Activated gamma-delta T cell treated with Interleukin-2 at 50 U/mL for 16 hours (primary cell): ENCODE measurements around the gene PLOD3.

Experiments used
- DNase-seq: peaks from one replicate; pipeline ENCODE4 v3.0.0-alpha.2; 2020

The PLOD3 gene

DNA sequence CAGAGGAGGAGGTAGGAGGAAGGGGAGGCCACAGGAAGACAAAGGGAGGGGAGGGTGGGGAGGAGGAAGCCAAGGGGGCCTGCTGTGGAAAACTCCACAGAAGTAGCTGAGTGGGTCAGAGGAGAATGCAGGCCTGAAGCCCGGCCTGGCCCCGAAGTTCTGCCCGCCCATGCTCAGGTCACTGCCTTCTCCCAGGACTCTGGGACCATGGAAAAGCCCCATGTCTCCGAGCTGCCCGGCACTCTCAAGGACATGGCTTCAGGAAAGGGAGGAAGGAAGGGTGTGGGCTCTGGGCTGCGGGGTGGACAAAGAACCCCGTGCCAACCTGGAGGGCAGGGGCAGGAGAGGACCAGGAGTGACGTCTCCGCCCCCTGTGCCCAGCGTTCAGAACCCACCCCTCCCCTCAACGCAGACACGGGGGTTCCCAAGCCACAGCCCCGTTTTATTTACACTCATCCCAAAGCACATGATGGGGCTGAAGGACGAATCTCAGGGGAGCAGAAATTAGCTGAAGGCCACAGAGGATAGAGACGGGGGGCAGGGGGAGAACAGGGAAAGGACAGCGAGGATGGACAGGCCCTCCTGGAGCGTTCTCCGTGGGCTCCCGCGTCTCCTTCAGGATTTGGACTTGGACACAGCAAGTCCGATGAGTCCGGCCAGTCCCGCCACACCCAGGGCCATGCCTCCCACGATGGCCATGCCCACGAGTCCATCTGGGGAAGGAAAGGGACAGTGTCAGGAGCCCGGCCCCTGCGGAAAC lies 22.0 kb upstream of the PLOD3 start:
- no peak for DNase-seq

DNA sequence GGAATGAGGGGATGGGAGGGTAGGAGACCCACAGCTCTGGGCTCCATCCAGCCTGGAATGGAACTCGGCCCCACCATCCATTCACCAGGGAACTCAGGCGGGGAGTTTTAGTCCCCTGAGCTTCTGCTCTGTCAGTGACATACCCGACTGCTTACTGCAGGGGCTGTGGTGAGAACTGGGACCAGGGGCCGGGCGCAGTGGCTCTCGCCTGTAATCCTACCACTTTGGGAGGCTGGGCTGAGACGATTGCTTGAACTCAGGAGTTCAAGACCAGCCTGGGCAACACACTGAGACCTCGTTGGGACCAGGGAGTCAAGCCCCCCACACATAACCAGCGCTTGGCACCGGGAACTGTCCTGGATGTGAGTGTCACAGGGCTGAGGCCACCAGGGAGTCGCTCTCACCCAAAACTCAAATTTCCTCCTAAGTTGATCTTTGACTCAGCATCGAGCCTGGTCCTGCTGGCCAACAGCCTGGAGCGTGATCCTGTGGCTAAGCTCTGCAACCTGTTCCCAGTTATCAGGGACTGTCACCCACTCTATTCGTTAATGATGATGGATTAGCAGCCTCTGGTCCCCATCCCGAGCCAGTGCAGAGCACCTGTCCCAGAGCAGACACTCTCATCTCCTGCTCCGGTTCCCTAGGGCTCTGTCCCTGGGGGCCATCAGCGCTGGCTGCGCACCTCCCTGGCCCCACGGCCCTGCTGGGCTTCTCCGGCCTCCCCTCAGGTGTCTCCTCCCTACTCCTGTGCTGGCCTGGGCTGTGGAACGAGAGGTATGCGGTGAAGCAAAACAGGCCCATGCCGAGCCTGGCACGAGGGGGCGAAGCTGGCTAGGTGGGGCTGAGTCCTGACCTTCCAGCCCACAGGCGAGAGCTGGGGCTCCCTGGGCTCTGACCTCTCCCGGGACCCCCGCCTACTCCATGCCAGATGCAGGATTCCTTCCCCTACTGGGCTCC lies 21.1 kb upstream of the PLOD3 start:
- no peak for DNase-seq

DNA sequence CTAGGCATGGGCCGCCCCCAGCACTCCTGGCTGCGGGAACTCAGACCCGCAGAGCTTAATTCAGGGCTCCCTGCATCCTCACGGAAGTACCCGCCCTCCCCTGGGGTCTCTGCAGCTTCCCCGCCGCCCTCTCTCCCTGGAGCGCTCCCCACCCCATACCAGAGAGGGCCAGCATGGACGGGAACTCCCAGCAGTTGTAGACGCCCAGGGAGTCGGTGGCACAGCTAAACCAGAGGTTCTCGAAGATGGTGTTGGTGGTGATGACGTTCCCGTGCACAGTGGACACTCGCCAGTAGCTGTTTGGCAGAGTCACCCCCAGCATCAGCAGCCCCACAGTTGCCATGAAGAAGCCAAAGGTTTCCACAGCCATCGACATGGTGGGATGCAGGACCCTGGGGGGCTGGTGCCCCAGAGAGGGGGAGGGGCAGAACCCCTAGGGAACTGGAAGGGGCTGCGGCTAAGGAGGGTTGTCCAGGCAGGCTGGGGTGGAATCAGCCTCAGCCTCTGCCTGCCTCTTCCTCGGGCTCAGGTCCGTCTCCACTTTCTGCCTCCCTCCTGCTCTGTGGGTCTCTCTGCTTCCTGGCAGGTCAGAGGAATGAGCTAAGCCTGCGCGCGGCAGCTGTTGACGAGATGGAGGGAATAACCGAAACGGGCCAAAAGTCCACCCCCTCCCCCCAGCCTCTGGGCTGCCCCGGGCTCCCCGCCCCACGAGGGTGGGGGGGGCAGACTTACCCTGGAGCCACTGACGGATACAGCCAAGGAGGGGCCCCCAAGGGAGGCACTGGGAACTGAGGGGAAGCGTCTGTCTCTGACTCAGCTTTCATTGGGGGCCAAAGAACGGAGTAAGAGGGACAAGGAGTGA lies 20.1 kb upstream of the PLOD3 start, which contains the start of gene CLDN15:
TSS of gene CLDN15 (minus strand) at position 597 of the 862 bp plus-strand sequence. CDS start at position 376, 221 bp downstream.
- DNase-seq: no peak

DNA sequence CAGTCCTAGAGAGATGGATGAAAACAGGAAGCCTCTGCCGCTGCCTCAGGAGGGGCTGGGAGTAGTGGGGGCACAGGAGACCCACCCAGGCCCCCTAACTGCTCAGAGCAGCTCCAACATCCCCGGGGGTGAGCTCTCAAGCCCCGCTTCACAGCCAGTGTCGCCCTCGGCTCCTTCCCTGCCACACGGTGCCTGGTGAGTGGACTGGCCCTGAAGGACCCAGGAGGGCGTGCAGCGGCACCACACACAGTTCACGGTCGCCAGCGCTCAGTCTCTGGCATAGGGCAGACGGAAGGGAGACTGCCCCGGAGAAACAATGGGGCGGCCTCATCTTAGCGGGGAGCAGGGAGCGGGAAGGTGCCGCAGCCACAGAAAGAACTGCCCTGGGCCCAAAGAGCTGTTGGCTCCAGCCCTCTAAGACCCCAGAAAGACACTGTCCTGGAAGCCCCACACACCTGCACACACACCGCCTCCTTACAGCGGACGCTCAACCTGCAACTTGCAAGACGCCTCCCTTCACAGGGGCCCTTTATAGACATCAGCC lies 19.0 kb upstream of the PLOD3 start:
- no peak for DNase-seq

DNA sequence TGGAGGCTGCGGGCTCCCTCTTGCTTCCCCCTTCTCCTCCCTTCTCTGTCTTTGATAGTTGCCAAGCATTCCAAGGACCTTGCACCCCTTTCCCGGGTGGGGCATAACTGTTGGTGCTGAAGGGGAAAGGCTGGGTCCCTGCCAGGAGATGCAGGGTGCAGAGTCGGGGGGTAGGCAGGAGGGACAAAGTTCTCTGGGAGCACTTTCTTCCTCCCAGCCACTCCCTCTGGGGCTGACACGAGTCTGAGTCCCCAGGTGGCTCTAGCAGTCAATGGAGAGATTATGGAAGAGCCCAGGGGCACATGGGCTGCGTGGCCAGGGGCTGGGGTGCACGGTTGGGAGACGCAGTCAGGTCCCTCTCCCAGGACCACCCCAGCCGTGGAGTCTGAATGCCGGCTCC lies 18.1 kb upstream of the PLOD3 start:
- DNase-seq: no peak

DNA sequence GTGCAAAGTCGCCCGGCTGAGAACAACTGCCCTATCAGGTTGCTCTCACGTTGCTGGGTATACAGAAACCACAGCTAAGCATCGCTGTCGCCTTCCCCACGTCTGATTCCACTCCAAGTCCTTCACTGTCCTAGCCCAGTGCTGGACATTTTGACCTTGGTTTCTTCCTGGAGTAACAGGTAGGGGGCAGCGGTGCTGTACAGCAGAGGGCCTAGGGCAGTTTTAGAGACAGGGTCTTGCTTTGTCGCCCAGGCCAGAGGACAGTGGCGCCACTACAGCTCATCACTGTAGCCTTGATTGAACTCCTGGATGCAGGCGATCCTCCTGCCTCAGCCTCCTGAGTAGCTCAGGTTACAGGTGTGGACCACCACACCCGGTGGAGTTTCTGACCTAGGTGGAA lies 17.7 kb upstream of the PLOD3 start:
- no peak for DNase-seq

DNA sequence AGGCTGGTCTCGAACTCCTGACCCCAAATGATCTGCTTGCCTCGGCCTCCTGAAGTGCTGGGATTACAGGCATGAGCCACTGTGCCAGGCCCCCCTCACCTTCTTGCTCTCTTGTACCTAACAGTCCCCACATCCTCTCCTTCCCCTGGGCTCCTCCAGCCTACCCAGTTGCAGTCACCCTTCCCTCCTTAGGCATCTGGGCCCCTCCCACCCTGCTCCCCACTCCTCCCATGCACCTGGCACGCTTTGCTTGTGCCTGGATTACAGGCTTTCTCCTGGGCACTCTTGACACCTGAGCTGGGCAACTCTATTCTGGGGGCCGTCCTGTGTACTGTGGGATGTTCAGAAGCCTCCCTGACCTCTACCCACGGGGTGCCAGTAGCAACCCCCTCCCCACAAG lies 17.3 kb upstream of the PLOD3 start:
- DNase-seq: no peak

DNA sequence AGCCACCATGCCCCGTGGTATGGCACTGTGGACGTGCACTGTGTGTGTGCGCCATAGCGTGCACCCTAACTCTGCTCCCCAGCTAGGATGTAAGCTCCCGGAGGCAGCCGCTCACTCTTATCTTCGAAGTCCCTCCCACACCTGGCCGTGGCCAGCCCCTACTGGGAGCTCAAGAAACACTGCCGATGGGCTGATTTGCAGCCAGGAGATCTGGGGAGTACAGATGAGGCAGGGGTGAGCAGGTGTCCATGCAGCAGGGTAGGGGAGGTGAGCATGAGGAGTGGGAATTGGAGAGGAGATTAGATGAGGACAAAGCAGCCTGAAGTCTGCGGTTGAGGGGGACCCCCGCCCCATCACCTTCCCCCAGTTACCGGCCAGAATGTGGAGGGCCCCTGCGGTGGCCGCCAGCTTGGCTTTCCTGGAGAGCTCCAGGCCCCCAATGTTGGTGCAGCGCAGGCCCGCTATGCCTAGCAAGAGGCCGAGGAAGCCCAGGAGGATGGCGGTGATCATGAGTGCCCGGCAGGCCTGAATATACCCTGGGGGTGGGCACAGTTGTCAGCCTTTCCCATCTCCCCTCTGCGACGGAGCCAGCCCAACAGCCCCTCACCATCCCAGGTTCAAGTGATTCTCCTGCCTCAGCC lies 16.6 kb upstream of the PLOD3 start:
- no peak for DNase-seq

DNA sequence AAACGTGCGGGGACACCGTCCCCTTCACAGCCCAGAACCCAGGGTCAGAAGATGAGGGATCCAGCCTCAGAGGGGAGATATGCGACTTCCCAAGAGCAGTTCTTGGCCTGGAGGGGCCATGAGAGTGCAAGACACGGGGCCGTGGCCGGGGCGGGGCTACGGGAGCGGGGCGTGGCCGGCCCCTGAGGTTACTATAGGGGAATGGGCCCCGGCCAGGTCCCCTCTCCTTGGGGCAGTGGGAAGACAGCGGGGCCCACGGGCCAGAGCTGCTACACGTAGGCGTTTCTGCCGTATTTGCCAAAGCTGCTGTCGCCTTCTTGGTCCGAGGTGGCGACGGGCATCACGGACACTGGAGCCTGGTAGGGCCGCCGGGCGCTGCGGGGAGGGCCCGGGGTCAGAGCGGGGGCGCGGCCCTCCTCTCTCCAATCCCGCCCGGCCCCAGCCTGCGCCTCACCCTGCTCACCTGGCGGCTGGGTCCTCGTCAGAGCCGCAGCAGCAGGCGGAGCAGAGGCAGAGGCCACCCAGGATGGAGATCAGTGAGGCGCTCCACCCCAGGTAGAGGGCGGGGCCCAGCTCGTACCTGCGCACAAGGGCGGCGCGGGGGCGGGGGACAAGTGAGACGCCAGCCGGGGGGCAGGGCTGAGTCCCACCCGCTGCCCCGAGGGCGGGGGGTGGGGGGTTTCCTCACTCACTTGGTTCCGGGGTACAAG lies 14.9 kb upstream of the PLOD3 start:
- DNase-seq: no peak

DNA sequence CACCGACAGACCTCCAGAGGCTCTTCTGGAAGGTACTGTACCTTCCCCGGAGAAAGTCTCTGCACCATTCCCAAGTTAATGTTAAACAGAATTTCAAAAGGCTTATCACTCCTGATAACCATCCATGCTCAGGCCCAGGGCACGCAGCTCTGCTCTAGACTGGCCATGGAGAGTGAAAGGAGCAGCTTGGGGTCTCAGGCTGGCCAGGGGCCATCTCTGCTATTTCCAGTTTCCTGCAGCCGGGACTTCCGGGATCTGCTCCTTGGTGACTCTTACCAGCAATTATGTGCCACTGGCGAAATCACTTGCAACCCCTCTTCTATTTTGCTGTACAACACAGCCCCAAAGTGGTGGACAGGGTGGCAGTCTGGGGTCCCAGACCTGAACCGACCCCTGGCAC lies 14.3 kb upstream of the PLOD3 start:
- no peak for DNase-seq

DNA sequence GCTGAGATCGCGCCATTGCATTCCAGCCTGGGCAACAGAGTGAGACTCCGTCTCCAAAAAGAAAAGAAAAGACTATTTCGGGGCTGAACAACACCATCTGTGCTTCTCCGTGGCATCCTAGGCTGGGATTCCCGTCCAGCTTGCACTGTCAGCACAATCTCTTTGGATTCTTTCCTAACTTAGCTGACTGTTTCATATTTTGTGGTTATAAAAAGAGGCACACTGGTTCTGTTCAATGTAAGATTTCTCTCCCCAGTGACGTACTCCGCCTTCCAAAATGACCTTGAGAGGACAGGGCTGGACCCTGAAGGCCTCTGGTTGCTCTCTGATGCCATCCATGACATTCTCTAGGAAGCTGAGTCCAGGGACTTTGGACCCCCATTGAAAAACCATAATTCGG lies 9.3 kb upstream of the PLOD3 start:
- DNase-seq: no peak

DNA sequence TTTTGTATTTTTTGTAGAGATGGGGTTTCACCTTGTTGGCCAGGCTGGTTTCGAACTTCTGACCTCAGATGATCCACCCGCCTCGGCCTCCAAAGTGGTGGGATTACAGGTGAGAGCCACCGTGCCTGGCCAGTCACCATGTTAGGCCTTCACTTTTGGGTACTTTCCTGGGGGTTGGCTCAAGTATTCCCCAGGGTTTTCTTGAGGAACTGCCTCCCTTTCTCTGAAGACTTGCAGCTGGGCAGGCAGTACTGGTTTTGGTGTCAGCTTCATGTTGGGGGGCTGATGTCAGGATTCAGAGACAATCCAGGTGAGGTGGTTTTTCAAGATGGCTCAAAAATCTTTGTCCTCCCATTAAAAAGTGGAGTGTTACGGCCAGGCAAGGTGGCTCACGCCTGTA lies 8.3 kb upstream of the PLOD3 start:
- DNase-seq: no peak

DNA sequence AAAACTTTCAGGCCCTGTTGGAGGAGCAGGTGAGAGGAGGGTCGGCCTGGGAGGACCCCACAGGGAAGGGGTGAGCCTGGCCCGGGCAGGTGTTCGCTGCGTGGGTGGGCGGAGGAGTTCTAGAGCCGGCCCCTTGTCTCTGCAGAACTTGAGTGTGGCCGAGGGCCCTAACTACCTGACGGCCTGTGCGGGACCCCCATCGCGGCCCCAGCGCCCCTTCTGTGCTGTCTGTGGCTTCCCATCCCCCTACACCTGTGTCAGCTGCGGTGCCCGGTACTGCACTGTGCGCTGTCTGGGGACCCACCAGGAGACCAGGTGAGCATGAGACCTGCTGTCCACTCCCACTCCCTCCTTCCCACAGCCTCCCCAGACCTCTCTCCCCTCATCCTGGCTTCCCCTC lies 6.1 kb upstream of the PLOD3 start:
- DNase-seq: no peak

DNA sequence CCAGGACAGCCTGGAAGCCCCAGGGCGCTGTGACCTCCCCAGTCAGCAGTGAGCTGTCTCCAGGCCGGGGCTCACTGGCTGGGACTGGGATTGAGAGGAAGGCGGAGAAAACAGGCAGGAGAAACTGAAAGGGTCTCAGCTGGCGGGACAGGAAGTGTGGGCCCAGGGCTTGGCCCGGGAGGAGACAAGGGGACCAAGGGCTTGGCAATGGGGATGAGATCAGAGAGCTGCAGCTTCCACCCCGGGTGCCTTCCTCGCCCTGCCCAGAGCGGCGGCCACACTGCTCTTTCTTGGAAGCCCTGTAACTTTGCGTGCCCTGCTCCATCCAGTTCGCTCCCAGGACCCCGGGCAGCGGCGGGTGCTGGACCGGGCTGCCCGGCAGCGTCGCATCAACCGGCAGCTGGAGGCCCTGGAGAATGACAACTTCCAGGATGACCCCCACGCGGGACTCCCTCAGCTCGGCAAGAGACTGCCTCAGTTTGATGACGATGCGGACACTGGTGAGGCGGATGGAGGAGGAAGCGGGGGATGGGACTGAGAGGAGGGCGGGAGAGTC lies 5.0 kb upstream of the PLOD3 start:
- no peak for DNase-seq

DNA sequence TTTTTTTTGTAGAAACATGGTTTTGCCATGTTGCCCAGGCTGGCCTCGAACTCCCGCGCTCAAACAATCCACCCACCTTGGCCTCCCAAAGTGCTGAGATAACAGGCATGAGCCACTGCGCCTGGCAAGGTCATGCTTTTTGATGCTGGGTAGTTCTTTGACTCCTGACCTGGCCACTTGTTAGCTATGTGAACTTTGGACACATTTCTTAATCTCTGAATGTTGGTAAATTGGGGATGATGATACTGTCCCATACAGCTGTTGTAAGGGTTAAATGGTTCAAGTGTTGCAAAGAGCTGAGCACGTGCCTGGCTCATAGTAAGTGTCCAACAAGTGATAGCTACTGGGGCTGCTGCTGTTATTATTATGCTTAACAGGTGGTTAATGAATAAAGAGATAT lies 2.9 kb upstream of the PLOD3 start:
- no peak for DNase-seq

DNA sequence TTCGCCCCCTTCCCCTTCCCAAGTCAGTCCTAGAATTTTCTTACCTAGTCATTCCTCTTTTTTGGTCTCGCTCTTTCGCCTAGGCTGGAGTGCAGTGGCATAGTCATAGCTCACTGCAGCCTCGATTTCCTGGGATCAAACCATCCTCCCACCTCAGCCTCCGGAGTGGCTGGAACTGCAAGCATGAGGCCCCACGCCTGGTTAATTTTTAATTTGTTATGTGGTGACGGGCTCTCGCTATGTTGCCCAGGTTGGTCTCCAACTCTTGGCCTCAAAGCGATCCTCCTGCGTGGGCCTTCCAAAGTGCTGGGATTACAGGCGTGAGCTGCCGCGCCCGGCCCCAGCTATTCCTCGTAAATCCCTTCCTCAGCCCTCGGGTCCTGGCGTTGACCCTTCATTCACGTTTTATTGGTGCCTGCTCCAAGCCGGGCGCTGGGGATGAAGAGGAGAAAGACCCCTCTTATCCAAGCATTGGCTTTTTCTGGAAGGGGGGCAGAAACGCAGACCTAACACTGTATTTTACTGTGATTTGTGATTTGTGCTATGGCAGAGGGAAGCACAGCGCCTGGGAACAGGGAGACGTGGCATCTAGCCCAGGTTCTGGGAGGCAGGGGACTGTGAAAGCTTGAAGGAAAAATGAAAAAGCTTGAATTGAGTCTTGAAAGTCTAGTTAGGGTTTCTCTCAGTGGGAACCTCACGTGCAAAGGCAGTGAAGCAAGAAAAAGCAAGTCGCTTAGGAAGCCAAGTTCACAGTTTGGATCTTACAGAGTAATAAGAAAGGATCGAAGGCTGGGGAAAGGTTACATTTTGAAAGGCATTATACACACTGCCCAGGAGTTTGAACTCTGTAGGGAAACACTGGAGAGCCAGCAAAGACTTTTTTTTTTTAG lies 1.1 kb upstream of the PLOD3 start:
- no peak for DNase-seq

DNA sequence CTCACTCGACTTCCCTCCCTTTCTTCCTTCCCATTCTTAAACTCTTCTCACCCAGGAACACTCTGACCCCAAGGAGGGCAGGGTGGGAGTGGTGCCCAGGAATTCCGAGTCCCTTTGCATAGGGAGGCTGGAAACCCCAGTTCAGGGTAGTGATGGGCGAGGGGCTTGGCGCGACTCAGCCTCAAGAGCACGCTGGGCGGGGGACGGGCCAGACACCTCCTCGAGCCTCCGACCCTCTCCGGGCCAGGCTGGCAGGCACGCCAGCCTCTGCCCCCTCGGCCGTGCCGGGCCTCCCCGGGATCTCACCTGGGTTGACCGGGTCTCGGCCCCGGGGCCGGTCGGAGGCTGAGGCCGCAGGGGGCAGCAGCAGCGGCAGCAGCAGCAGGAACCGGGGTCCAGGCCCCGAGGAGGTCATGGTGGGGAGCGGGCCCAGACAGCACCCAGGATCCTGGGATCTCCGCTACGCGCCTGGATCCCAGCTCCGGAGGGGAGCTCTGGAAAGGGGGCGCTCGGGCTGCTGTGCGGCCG lies 457 bp downstream of the PLOD3 start:
- DNase-seq: no peak

DNA sequence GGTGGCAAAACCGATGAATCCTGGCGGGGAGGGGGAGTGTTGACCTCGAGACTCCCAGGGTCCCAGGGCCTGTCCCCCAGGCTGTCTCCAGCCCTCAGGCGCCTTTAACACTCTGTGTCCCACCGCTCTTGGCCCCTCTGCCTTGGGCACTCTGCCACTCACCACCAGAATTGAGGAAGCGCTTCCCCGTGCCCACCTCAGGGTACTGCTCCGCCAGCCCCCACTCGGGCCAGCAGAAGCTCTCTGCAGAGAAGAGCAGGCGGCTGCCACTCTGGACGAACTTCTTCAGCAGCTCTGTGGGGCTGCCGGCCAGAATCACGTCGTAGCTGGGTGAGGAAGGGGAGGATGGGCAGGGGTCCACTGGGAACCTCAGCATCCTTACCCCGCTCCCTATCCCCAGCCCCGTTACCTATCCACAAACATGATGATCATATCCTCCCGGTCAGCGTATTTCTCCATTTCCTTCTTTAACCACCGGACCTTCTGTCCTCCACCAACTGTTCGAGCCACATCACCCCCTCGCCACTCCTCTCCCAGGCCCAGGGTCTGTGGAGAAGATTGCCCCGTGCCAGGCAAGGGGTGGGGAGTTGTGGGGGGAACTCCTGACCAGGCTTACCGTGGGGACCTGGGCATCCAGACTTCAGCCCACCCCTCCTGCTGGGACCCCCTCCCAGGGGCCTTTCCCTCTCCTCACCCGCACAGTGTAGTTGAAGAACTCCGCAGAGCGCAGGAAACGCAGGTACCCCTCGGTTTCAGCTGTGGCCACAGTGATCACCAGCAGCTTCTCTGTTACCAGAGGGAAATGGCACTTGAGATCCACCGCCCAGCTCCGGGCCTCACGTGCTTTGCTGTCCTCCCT lies 1.2 kb downstream of the PLOD3 start:
- DNase-seq: no peak

DNA sequence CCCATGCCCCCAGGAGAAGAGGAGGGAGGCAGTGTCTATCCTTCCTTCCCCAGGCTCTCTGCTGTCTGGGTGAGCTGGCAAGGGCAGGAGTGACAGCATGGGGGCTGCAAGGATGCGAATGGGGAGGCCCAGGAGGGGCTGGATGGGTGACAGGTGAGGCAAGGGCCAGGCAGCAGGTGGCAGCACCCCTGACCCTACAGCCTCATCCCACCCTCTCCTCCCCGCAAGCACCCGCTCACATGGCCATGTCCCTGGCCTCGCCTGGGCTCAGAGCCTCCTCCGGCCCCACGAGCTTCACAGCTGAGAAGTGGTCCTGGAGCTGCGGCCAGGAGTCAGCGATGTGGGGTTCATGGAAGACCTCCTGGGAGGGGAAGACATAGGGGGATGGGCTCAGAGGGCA lies 5.4 kb downstream of the PLOD3 start:
- no peak for DNase-seq
